WERI-Rb-1 (cell line): Measurements from ENCODE around the gene BCAR3.

Experiments
- DNase-seq: peaks from one replicate; pipeline ENCODE4 v3.0.0-alpha.2; 2020
- H3K27ac ChIP-seq: fragments of 250-450 bp; sonication (Bioruptor Pico); 2 replicates; pipeline ENCODE4 v1.5.1; 2020; ENCODE audit warnings: mild to moderate bottlenecking, moderate library complexity
- H3K27me3 ChIP-seq: fragments of 250-450 bp; sonication (Bioruptor Pico); 2 replicates; pipeline ENCODE4 v1.5.1; 2021; ENCODE audit warnings: mild to moderate bottlenecking, low read depth, moderate library complexity; ENCODE audit not compliant: insufficient read depth, severe bottlenecking
- H3K36me3 ChIP-seq: fragments of 250-450 bp; sonication (Bioruptor Pico); 2 replicates; pipeline ENCODE4 v1.5.1; 2020; ENCODE audit warnings: mild to moderate bottlenecking, moderate library complexity
- H3K4me3 ChIP-seq: 2 replicates; pipeline ENCODE4 v1.5.1; 2011; ENCODE audit warnings: low read depth, mild to moderate bottlenecking, control low read depth, low read length
- H3K9me3 ChIP-seq: fragments of 250-450 bp; sonication (Bioruptor Pico); 2 replicates; pipeline ENCODE4 v1.5.1; 2021; ENCODE audit warnings: mild to moderate bottlenecking, moderate library complexity; ENCODE audit not compliant: severe bottlenecking
- TF ChIP-seq, protein P1 (sequence below): IDR thresholded peaks from 2 replicates; pipeline ENCODE4 v1.5.1; 2011; ENCODE audit warnings: low read depth, mild to moderate bottlenecking, control low read depth, inconsistent platforms, low read length

The BCAR3 gene

GRCh38 chr1:93574511-93574910, 107.1 kb downstream of the BCAR3 start:
- TF ChIP-seq, protein P1, sequence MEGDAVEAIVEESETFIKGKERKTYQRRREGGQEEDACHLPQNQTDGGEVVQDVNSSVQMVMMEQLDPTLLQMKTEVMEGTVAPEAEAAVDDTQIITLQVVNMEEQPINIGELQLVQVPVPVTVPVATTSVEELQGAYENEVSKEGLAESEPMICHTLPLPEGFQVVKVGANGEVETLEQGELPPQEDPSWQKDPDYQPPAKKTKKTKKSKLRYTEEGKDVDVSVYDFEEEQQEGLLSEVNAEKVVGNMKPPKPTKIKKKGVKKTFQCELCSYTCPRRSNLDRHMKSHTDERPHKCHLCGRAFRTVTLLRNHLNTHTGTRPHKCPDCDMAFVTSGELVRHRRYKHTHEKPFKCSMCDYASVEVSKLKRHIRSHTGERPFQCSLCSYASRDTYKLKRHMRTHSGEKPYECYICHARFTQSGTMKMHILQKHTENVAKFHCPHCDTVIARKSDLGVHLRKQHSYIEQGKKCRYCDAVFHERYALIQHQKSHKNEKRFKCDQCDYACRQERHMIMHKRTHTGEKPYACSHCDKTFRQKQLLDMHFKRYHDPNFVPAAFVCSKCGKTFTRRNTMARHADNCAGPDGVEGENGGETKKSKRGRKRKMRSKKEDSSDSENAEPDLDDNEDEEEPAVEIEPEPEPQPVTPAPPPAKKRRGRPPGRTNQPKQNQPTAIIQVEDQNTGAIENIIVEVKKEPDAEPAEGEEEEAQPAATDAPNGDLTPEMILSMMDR, result no peak
- Histone ChIP-seq H3K36me3 (no peaks in the 10 kb centered on the region; the same call in 1 of the 2 replicates), H3K9me3 (no peaks in the 10 kb centered on the region)

DNA sequence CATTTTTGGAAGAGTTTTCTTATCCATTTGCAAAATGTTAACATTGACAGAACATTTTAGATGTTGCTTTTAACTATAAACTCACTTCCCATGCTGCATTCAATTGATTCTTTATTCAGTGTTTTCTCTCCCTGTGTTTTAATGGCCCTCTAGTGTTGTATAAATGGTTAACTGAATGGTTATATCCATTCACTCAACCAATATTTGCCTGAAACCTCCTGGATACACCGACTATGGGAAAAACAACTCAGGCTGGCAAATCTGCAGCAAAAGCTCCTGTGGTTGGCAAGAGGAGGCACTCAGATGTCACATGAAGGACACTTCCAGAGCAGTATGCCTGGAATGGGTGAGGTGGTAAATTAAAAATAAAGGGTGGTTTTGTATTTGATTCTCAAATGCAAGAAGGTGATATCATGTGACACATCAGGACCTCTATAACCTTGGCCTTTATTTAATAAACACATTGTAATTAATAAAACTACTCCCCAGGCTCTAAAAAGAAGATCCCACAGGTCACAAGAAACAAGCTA, 107.6 kb downstream of the BCAR3 start:
- H3K4me3 ChIP-seq, result no peak overlapping the region
- DNase-seq, result no peak
- no peaks in the 10 kb centered on the region for H3K9me3 ChIP-seq
- no peaks in the 10 kb centered on the region for H3K27me3 ChIP-seq
- no peaks in the 10 kb centered on the region; the same call in 1 of the 2 replicates for H3K36me3 ChIP-seq
- TF ChIP-seq, protein P1, result no peak
- no peak overlapping the region for H3K27ac ChIP-seq

More at GRCh38 chr1:93574511-93574910, 107.1 kb downstream of the BCAR3 start:
- no peak overlapping the region for H3K27ac ChIP-seq
- H3K4me3 ChIP-seq, result no peak overlapping the region
- no peak for DNase-seq
- no peaks in the 10 kb centered on the region for H3K27me3 ChIP-seq

DNA sequence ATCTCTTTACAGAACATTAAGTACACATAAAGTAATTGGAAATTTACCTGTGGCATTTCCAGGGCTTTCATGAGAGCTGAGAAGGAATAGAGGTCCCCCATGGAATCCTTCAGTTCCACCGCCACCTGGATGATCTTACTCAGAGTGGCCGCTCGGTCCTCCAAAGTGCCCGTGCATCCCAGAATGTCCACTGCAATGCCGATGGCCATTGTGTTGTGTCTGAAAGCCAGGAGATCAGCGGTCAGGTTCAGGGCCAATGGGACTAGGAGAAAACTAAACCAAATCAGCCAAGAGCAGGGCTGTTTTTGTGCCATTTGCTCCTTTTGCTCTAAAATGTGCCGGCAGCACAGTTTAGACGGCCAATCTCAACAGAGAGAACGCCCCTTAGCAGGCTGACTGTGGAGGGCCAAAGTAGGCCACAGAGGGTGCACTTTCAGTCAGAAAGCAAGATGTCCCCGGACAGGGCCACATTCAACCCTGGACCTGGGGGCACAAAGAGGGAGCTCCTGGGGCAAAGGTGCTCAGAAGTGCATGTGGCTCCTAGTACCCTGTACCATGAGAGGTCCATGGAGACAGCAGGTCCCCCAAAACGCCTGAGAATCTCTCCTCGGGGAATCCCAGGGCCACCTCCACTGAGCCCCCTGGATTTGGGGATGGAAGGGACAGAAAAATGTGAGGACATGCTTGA, 109.9 kb downstream of the BCAR3 start:
- Histone ChIP-seq H3K9me3 (no peaks in the 10 kb centered on the region), H3K27me3 (no peaks in the 10 kb centered on the region), H3K36me3 (no peaks in the 10 kb centered on the region; the same call in 1 of the 2 replicates), H3K27ac (no peak overlapping the region), H3K4me3 (no peak overlapping the region)
- DNase-seq, result no peak
- TF ChIP-seq, protein P1, result no peak

GRCh38 chr1:93569489-93569888, 112.1 kb downstream of the BCAR3 start:
- no peak for DNase-seq
- no peaks in the 10 kb centered on the region; the same call in 1 of the 2 replicates for H3K36me3 ChIP-seq
- no peak overlapping the region for H3K4me3 ChIP-seq
- no peak overlapping the region for H3K27ac ChIP-seq
- H3K9me3 ChIP-seq, result no peaks in the 10 kb centered on the region
- no peaks in the 10 kb centered on the region for H3K27me3 ChIP-seq
- TF ChIP-seq, protein P1, result no peak

DNA sequence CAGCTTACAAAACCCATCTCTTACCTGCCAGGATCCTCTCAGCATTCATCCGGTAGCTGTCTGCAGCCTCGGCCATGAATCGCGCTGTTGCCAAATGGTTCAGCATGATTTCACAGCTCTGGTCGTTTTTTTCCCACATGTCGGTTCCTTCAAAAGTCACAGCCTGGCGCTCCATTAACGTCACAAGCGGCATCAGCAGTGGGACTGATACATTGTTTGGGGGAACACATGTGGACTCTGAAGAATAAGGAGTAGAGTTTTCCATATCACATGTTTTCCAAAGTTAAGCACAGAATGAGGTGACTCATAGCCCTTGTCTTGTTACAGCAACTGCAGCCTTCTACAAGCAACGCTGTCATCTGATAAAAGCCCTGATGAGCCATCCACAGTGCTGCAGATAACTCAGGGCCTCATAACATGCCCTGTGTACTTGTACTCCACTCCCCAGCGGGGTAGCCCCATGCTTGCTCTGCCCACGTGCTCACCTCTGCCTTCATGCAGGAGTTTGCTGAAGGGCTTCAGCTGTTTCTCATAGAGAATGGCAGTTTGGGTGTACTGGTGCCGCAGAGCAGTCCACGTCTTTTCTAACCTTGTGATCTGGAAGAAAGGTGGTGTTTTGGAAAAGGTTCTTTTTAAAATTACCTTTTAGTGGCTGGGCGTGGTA, 114.2 kb downstream of the BCAR3 start:
- DNase-seq, result no peak
- H3K27ac ChIP-seq, result no peak overlapping the region
- H3K36me3 ChIP-seq, result no peaks in the 10 kb centered on the region; the same call in 1 of the 2 replicates
- no peaks in the 10 kb centered on the region for H3K27me3 ChIP-seq
- no peaks in the 10 kb centered on the region for H3K9me3 ChIP-seq
- TF ChIP-seq, protein P1, result no peak
- H3K4me3 ChIP-seq, result no peak overlapping the region
